Vagina (tissue), 2 donors: ENCODE data around the gene CALD1. TPM values are rescaled to one million over a fixed set of nuclear protein-coding genes. Genes with fewer than 3 reads are reported as not detected.

Experiments used
- DNase-seq, 2 donors: peaks; one replicate each; pipeline ENCODE4 v3.0.0-alpha.2; 2017; ENCODE audit errors: extremely low spot score in 2 of 2
- H3K27ac ChIP-seq: fragments of 200-600 bp; sonication (generic); one replicate; pipeline ENCODE4 v1.5.1; 2019
- H3K27me3 ChIP-seq: fragments of 200-600 bp; sonication (generic); one replicate; pipeline ENCODE4 v1.5.1; 2019
- H3K36me3 ChIP-seq, 2 donors: fragments of 200-600 bp; sonication (generic); one replicate each; pipeline ENCODE4 v1.5.1; 2017 to 2019
- H3K4me1 ChIP-seq: fragments of 200-600 bp; sonication (generic); one replicate; pipeline ENCODE4 v1.5.1; 2019
- H3K4me3 ChIP-seq, 2 donors: fragments of 200-600 bp; sonication (generic); 1 replicate in 1 of 2; 2 replicates in 1 of 2; pipeline ENCODE4 v1.5.1; 2016 to 2019
- H3K9me3 ChIP-seq: fragments of 200-600 bp; sonication (generic); one replicate; pipeline ENCODE4 v1.5.1; 2019
- CTCF ChIP-seq, 3 experiments: fragments of 450-650 bp in 2 of 3; fragments of 200-600 bp in 1 of 3; sonication (generic) in 1 of 3; IDR thresholded peaks; one replicate each; pipeline ENCODE4 v1.5.1; 2017 to 2019; ENCODE audit warnings: antibody characterized with exemption in 3 of 3, mild to moderate bottlenecking in 2 of 3, moderate library complexity in 2 of 3
- POLR2A ChIP-seq, 2 donors: fragments of 450-650 bp; IDR thresholded peaks; one replicate each; pipeline ENCODE4 v1.6.1; 2017; ENCODE audit warnings: antibody characterized with exemption in 2 of 2, mild to moderate bottlenecking in 2 of 2, moderate library complexity in 2 of 2
- POLR2AphosphoS5 ChIP-seq, 2 donors: sonication (generic); formaldehyde crosslinking; IDR thresholded peaks; one replicate each; pipeline ENCODE4 v1.9.0; 2017; ENCODE audit warnings: antibody characterized with exemption in 2 of 2, mild to moderate bottlenecking in 2 of 2, low read depth in 1 of 2; ENCODE audit not compliant: insufficient read depth in 1 of 2
- intact Hi-C: fragments of 100-400 bp; cut with DNase I; formaldehyde crosslinking; loops from one replicate; pipeline ENCODE4 v1.15.1; 2023
- total RNA-seq: library from RNA; depleted of rRNA; stranded (reverse); fragments of >200 nt; gene quantifications from one replicate; pipeline ENCODE4 v1.2.3, GENCODE V29; 2016

CALD1 gene
- total RNA-seq, 1 donor from 2014 or later, result 343 TPM

GRCh38 chr7:134768243-134768642 is 11.2 kb upstream of the CALD1 start:
- TF ChIP-seq POLR2A (IDR thresholded peaks at IDR 0.05), result no peak
- no peak for TF ChIP-seq POLR2AphosphoS5 (IDR thresholded peaks at IDR 0.05; ENCODE audit: insufficient read depth in 1 of 2, low read depth in 1 of 2)
- TF ChIP-seq CTCF (IDR thresholded peaks at IDR 0.05), result no peak

GRCh38 chr7:134770676-134771075 is 8.8 kb upstream of the CALD1 start:
- Histone ChIP-seq H3K9me3 (no peaks in the 10 kb centered on the region), H3K27me3 (no peaks in the 10 kb centered on the region)

More at GRCh38 chr7:134768243-134768642, 11.2 kb upstream of the CALD1 start:
- no peak for DNase-seq
- Histone ChIP-seq H3K4me1 (no peaks in the 10 kb centered on the region), H3K27ac (peak overlapping the region; percentile 63), H3K36me3 (no peaks in the 10 kb centered on the region), H3K27me3 (no peaks in the 10 kb centered on the region), H3K4me3 (no peak overlapping the region), H3K9me3 (no peaks in the 10 kb centered on the region)
- intact Hi-C loops, result no loop called here

GRCh38 chr7:134771111-134771510 is 8.3 kb upstream of the CALD1 start:
- intact Hi-C loops, result no loop called here
- no peak overlapping the region for H3K27ac ChIP-seq

More at GRCh38 chr7:134770676-134771075, 8.8 kb upstream of the CALD1 start:
- DNase-seq, result no peak
- TF ChIP-seq POLR2AphosphoS5 (IDR thresholded peaks at IDR 0.05; ENCODE audit: insufficient read depth in 1 of 2, low read depth in 1 of 2) (no peak), POLR2A (IDR thresholded peaks at IDR 0.05) (no peak), CTCF (IDR thresholded peaks at IDR 0.05) (no peak)
- intact Hi-C loops, result no loop called here
- Histone ChIP-seq H3K36me3 (no peaks in the 10 kb centered on the region), H3K4me3 (no peak overlapping the region), H3K27ac (no peak overlapping the region), H3K4me1 (no peaks in the 10 kb centered on the region)

GRCh38 chr7:134771889-134772288 is 7.5 kb upstream of the CALD1 start:
- no peaks in the 10 kb centered on the region for H3K27me3 ChIP-seq
- DNase-seq, result no peak
- no peaks in the 10 kb centered on the region for H3K4me1 ChIP-seq
- TF ChIP-seq POLR2A (IDR thresholded peaks at IDR 0.05) (no peak), POLR2AphosphoS5 (IDR thresholded peaks at IDR 0.05; ENCODE audit: insufficient read depth in 1 of 2, low read depth in 1 of 2) (no peak), CTCF (IDR thresholded peaks at IDR 0.05) (no peak)
- H3K9me3 ChIP-seq, result no peaks in the 10 kb centered on the region
- no peak overlapping the region for H3K27ac ChIP-seq
- no peak overlapping the region for H3K4me3 ChIP-seq
- intact Hi-C loops, result no loop called here
- no peaks in the 10 kb centered on the region for H3K36me3 ChIP-seq

More at GRCh38 chr7:134771111-134771510, 8.3 kb upstream of the CALD1 start:
- H3K4me1 ChIP-seq, result no peaks in the 10 kb centered on the region
- H3K27me3 ChIP-seq, result no peaks in the 10 kb centered on the region
- no peaks in the 10 kb centered on the region for H3K36me3 ChIP-seq
- no peak overlapping the region for H3K4me3 ChIP-seq
- no peaks in the 10 kb centered on the region for H3K9me3 ChIP-seq
- DNase-seq, result no peak
- TF ChIP-seq CTCF (IDR thresholded peaks at IDR 0.05) (no peak), POLR2A (IDR thresholded peaks at IDR 0.05) (no peak), POLR2AphosphoS5 (IDR thresholded peaks at IDR 0.05; ENCODE audit: insufficient read depth in 1 of 2, low read depth in 1 of 2) (no peak)

- Histone ChIP-seq H3K4me1 (no peaks in the 10 kb centered on the region), H3K9me3 (no peaks in the 10 kb centered on the region), H3K36me3 (no peaks in the 10 kb centered on the region), H3K4me3 (no peak overlapping the region), H3K27me3 (no peaks in the 10 kb centered on the region), H3K27ac (no peak overlapping the region)
- intact Hi-C loops, result no loop called here
- TF ChIP-seq POLR2AphosphoS5 (IDR thresholded peaks at IDR 0.05; ENCODE audit: insufficient read depth in 1 of 2, low read depth in 1 of 2), result no peak
- no peak for TF ChIP-seq POLR2A (IDR thresholded peaks at IDR 0.05)
- TF ChIP-seq CTCF (IDR thresholded peaks at IDR 0.05), result no peak
- DNase-seq, result no peak
Measured at GRCh38 chr7:134772401-134772800, 7.0 kb upstream of the CALD1 start.
